Fibroblast of pulmonary artery (primary cell): Measurements from ENCODE around the gene DHX58.

ENCODE experiments used
- DNase-seq: peaks from one replicate; pipeline ENCODE4 v3.0.0-alpha.2; 2010; ENCODE audit warnings: low read depth
- H3K4me3 ChIP-seq: replicated peaks from 2 replicates; pipeline ENCODE4 v1.5.1; 2011; ENCODE audit warnings: low read depth, mild to moderate bottlenecking, control low read depth, low read length, moderate library complexity
- CTCF ChIP-seq: IDR thresholded peaks from 2 replicates; pipeline ENCODE4 v1.5.1; 2011; ENCODE audit warnings: mild to moderate bottlenecking, control low read depth, low read length, inconsistent platforms; ENCODE audit errors: missing control alignments

The DHX58 gene

GRCh38 chr17:42061646-42062487, 50.6 kb downstream of the DHX58 start:
- no peak for TF ChIP-seq CTCF
- DNase-seq, result no peak
- no peak overlapping the region for H3K4me3 ChIP-seq

GRCh38 chr17:42060231-42060630, 52.3 kb downstream of the DHX58 start:
- DNase-seq, result no peak
- TF ChIP-seq CTCF, result no peak
- H3K4me3 ChIP-seq, result no peak overlapping the region

- no peak overlapping the region for H3K4me3 ChIP-seq
- no peak for DNase-seq
- TF ChIP-seq CTCF, result no peak
These were observed 52.7 kb downstream of the DHX58 start for GRCh38 chr17:42059815-42060214.

DNA sequence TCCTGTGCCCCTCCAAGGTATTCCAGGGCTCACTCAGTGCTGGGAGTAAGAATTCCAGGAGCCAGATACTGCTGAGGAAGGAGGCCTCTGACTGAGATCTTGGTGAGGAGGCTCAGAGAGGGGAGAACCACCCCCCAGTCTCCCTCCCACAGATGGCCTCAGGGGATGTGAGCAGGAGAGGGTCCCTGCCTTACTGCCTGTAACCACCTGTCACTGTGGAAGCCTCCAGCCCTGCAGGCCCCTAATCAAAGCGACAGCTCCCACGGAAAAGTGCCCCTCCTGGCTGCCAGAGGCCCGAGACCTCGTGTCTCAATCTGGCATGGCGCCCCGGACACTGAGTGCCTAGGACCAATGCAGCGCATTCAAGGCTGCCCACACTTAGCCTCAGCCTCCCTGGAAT, 54.5 kb downstream of the DHX58 start:
- DNase-seq, result no peak
- TF ChIP-seq CTCF, result no peak
- H3K4me3 ChIP-seq, result no peak overlapping the region

GRCh38 chr17:42056635-42057034, 55.9 kb downstream of the DHX58 start:
- TF ChIP-seq CTCF, result no peak
- no peak for DNase-seq
- H3K4me3 ChIP-seq, result no peak overlapping the region

GRCh38 chr17:42055496-42055895, 57.0 kb downstream of the DHX58 start:
- H3K4me3 ChIP-seq, result no peak overlapping the region
- TF ChIP-seq CTCF, result no peak
- no peak for DNase-seq

GRCh38 chr17:42055027-42055426, 57.5 kb downstream of the DHX58 start:
- TF ChIP-seq CTCF, result no peak
- no peak overlapping the region for H3K4me3 ChIP-seq
- DNase-seq, result no peak
